ENCODE results near the gene MPP2.
"Not testable (repeated sequence)": the region's sequence is repeated elsewhere in the genome, so short reads cannot be mapped to it uniquely, and the experiment has no call there.

The MPP2 gene

GRCh38 chr17:43857957-43858600 is 49.3 kb downstream of the MPP2 start:
- no peak for DNase-seq (ENCODE audit: low read depth in 1 of 2, low spot score in 1 of 2)
- in situ Hi-C loops (cut with HindIII; ENCODE audit: low pct_unique_long_range_greater_than_20kb, low sequenced_read_pairs): no loop called here
- TF ChIP-seq JUND (IDR thresholded peaks at IDR 0.05; ENCODE audit: low read depth): no peak

GRCh38 chr17:43857141-43857540 is 50.2 kb downstream of the MPP2 start:
- no peak for TF ChIP-seq JUND (IDR thresholded peaks at IDR 0.05; ENCODE audit: low read depth)
- DNase-seq (ENCODE audit: low read depth in 1 of 2, low spot score in 1 of 2): no peak
- in situ Hi-C loops (cut with HindIII; ENCODE audit: low pct_unique_long_range_greater_than_20kb, low sequenced_read_pairs): no loop called here

- TF ChIP-seq JUND (IDR thresholded peaks at IDR 0.05; ENCODE audit: low read depth): no peak
- DNase-seq (ENCODE audit: low read depth in 1 of 2, low spot score in 1 of 2): no peak
- in situ Hi-C loops (cut with HindIII; ENCODE audit: low pct_unique_long_range_greater_than_20kb, low sequenced_read_pairs): no loop called here
Observed at GRCh38 chr17:43856141-43856540, 51.2 kb downstream of the MPP2 start.

- in situ Hi-C loops (cut with HindIII; ENCODE audit: low pct_unique_long_range_greater_than_20kb, low sequenced_read_pairs): no loop called here
- TF ChIP-seq JUND (IDR thresholded peaks at IDR 0.05; ENCODE audit: low read depth): no peak
- DNase-seq (ENCODE audit: low read depth in 1 of 2, low spot score in 1 of 2): no peak
Observed at GRCh38 chr17:43855061-43855460, 52.3 kb downstream of the MPP2 start.

- no peak for TF ChIP-seq JUND (IDR thresholded peaks at IDR 0.05; ENCODE audit: low read depth)
- no peak for DNase-seq (ENCODE audit: low read depth in 1 of 2, low spot score in 1 of 2)
- in situ Hi-C loops (cut with HindIII; ENCODE audit: low pct_unique_long_range_greater_than_20kb, low sequenced_read_pairs): no loop called here
Observed at GRCh38 chr17:43854498-43854897, 52.8 kb downstream of the MPP2 start.

- in situ Hi-C loops (cut with HindIII; ENCODE audit: low pct_unique_long_range_greater_than_20kb, low sequenced_read_pairs): no loop called here
- DNase-seq (ENCODE audit: low read depth in 1 of 2, low spot score in 1 of 2): no peak
- TF ChIP-seq JUND (IDR thresholded peaks at IDR 0.05; ENCODE audit: low read depth): no peak
Observed at GRCh38 chr17:43853546-43853945, 53.8 kb downstream of the MPP2 start.

- DNase-seq (ENCODE audit: low read depth in 1 of 2, low spot score in 1 of 2): no peak
- in situ Hi-C loops (cut with HindIII; ENCODE audit: low pct_unique_long_range_greater_than_20kb, low sequenced_read_pairs): no loop called here
- TF ChIP-seq JUND (IDR thresholded peaks at IDR 0.05; ENCODE audit: low read depth): no peak
Observed at GRCh38 chr17:43852571-43852970, 54.8 kb downstream of the MPP2 start.

- DNase-seq (ENCODE audit: low read depth in 1 of 2, low spot score in 1 of 2): no peak
- in situ Hi-C loops (cut with HindIII; ENCODE audit: low pct_unique_long_range_greater_than_20kb, low sequenced_read_pairs): no loop called here
- no peak for TF ChIP-seq JUND (IDR thresholded peaks at IDR 0.05; ENCODE audit: low read depth)
Observed at GRCh38 chr17:43849116-43849515, 58.2 kb downstream of the MPP2 start.

- TF ChIP-seq JUND (IDR thresholded peaks at IDR 0.05; ENCODE audit: low read depth): no peak
- in situ Hi-C loops (cut with HindIII; ENCODE audit: low pct_unique_long_range_greater_than_20kb, low sequenced_read_pairs): no loop called here
- no peak for DNase-seq (ENCODE audit: low read depth in 1 of 2, low spot score in 1 of 2)
Observed at GRCh38 chr17:43848601-43849000, 58.7 kb downstream of the MPP2 start.

GRCh38 chr17:43846963-43847371 is 60.4 kb downstream of the MPP2 start, which contains the start of gene CD300LG:
TSS of gene CD300LG (plus strand) at chr17:43847176. CDS start at chr17:43847217, 41 bp downstream.
- no peak for TF ChIP-seq JUND (IDR thresholded peaks at IDR 0.05; ENCODE audit: low read depth)
- DNase-seq (ENCODE audit: low read depth in 1 of 2, low spot score in 1 of 2): no peak
- in situ Hi-C loops (cut with HindIII; ENCODE audit: low pct_unique_long_range_greater_than_20kb, low sequenced_read_pairs): no loop called here

GRCh38 chr17:43846221-43846712 is 61.1 kb downstream of the MPP2 start:
- in situ Hi-C loops (cut with HindIII; ENCODE audit: low pct_unique_long_range_greater_than_20kb, low sequenced_read_pairs): no loop called here
- peak; percentile 86 to 91 for DNase-seq (ENCODE audit: low read depth in 1 of 2, low spot score in 1 of 2)
- TF ChIP-seq JUND (IDR thresholded peaks at IDR 0.05; ENCODE audit: low read depth): no peak

- in situ Hi-C loops (cut with HindIII; ENCODE audit: low pct_unique_long_range_greater_than_20kb, low sequenced_read_pairs): no loop called here
Observed at GRCh38 chr17:43845766-43846165, 61.6 kb downstream of the MPP2 start.

GRCh38 chr17:43844241-43844640 is 63.1 kb downstream of the MPP2 start:
- TF ChIP-seq JUND (IDR thresholded peaks at IDR 0.05; ENCODE audit: low read depth): no peak
- no peak for DNase-seq (ENCODE audit: low read depth in 1 of 2, low spot score in 1 of 2)
- in situ Hi-C loops (cut with HindIII; ENCODE audit: low pct_unique_long_range_greater_than_20kb, low sequenced_read_pairs): no loop called here

More at GRCh38 chr17:43845766-43846165, 61.6 kb downstream of the MPP2 start:
- TF ChIP-seq JUND (IDR thresholded peaks at IDR 0.05; ENCODE audit: low read depth): no peak
- DNase-seq (ENCODE audit: low read depth in 1 of 2, low spot score in 1 of 2): no peak

- no peak for DNase-seq (ENCODE audit: low read depth in 1 of 2, low spot score in 1 of 2)
- in situ Hi-C loops (cut with HindIII; ENCODE audit: low pct_unique_long_range_greater_than_20kb, low sequenced_read_pairs): no loop called here
- TF ChIP-seq JUND (IDR thresholded peaks at IDR 0.05; ENCODE audit: low read depth): no peak
Observed at GRCh38 chr17:43842975-43843325, 64.4 kb downstream of the MPP2 start.

- DNase-seq (ENCODE audit: low read depth in 1 of 2, low spot score in 1 of 2); in situ Hi-C loops (cut with HindIII; ENCODE audit: low pct_unique_long_range_greater_than_20kb, low sequenced_read_pairs): not testable (repeated sequence)
Observed at GRCh38 chr17:43842091-43842974, 65.0 kb downstream of the MPP2 start.

All from T47D (cell line).